ENCODE data around the gene FGF8. TPM values are rescaled to one million over a fixed set of nuclear protein-coding genes. Genes with fewer than 3 reads are reported as not detected.

FGF8 gene
- total and polyA plus RNA-seq, 9 of the 15 experiments (the other 6 are each of a cell fraction or from before 2014, with no cell fraction given): 0.13 to 0.82 (median 0.37) TPM; not detected in 5

GRCh38 chr10:101760510-101760909 lies 15.4 kb downstream of the FGF8 start (continued):
- no peak for TF ChIP-seq ZNF354B (CRISPR knock-in tag; IDR thresholded peaks at IDR 0.05)
- no peak for TF ChIP-seq FIP1L1 (IDR thresholded peaks at IDR 0.05; ENCODE audit: low read depth, low read length, poor library complexity, severe bottlenecking)
- TF ChIP-seq ZNF316 (IDR thresholded peaks at IDR 0.05): no peak
- no peak for TF ChIP-seq PTTG1 (tag; IDR thresholded peaks at IDR 0.05; ENCODE audit: low read depth)
- no peak for TF ChIP-seq RCOR1 (IDR thresholded peaks at IDR 0.05; ENCODE audit: borderline replicate concordance in 1 of 2, low read depth in 2 of 2, low read length in 2 of 2)

DNA sequence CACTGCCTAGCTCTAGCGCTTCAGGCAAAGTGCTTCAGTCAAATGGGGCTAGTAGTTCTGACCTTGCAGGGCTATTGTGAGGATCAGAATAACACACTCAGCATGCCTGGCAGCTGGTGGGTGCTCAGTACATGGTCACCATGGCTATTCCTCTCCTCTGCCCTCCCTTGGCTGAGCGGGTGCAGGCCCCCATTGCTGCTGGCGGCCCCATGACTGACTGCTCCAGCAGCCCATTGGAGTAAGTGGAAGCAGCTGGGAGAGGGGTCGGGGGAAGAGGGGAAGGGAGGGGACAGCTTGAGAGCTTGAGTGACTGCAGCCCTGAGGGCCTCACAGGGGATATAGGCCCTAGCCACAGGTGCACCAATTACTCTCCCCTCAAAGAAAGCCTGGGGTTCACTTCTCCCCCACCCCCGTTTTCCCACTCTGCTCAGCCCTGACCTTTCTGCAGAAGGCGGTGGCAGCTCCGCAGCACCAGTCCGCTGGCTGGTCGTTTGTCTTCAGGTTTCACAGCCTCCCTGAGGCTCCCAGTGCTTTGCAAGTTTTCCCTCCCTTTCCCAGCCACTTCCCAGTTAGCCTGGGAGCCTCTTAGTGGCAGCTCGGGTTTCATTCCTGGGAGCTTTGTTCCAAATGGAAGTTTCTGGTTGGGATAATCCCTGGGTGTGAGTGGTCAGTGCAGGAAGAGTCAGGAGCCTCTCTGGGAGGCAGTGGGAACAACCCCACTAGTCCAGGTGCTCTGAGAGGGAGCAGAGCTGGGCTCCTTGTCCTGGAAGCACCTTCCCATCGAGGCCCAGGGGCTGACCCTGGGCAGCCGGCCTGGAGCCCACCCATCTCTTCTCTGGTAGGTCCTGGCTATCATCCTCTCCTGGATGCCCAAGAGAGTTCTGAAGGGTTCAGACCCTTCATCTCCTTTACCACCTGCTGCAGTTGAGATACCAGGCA lies 16.3 kb downstream of the FGF8 start:
- Histone ChIP-seq H3K27me3 (ENCODE audit: control insufficient read depth in 2 of 2, insufficient read depth in 2 of 2, low read length in 2 of 2) (peaks cover 2 to 41% of the 10 kb centered on the region in 2 experiments; a peak in 2 of 5 replicates), H3K4me2 (ENCODE audit: insufficient read depth, low read length) (no peak overlapping the region), H3K4me3 (no peak overlapping the region), H3K36me3 (ENCODE audit: control insufficient read depth, insufficient read depth, low read length) (no peaks in the 10 kb centered on the region), H2AFZ (ENCODE audit: low read depth, low read length) (no peak overlapping the region), H3K9ac (ENCODE audit: insufficient read depth in 1 of 2, low read depth in 2 of 2, low read length in 2 of 2) (no peak overlapping the region; a peak in 1 of 4 replicates), H3K4me1 (replicated peaks in 1 of 2; ENCODE audit: control insufficient read depth in 2 of 2, insufficient read depth in 2 of 2, low read length in 2 of 2) (no peaks in the 10 kb centered on the region), H3K79me2 (ENCODE audit: control insufficient read depth, insufficient read depth, low read length) (no peaks in the 10 kb centered on the region), H4K20me1 (replicated peaks; ENCODE audit: control insufficient read depth, insufficient read depth, low read length) (no peaks in the 10 kb centered on the region), H3K9me3 (replicated peaks; ENCODE audit: control insufficient read depth, insufficient read depth, low read depth, low read length) (no peaks in the 10 kb centered on the region), H3K27ac (ENCODE audit: extremely low read depth, low read depth, low read length) (no peak overlapping the region), H3K9me1 (ENCODE audit: control insufficient read depth, insufficient read depth, low read length) (no peaks in the 10 kb centered on the region)
- POLR2A ChIA-PET: interaction anchor here (0.7 to 1.4 kb wide), 5 partner anchors 10 to 99 kb away, joined by 3 read pairs; no protein-coding TSS in a partner anchor
- intact Hi-C loops (cut with micrococcal nuclease): no loop called here
- FAIRE-seq (no peak), DNase-seq (ENCODE audit: extremely low read depth in 1 of 4, low spot score in 3 of 4) (no peak), ATAC-seq (no peak)
- WGBS (ENCODE audit: insufficient coverage, low coverage, missing lambda C conversion rate): 0% methylated on average over 3 of the region's 12 CpGs
- BruUV-seq (replicated peaks): no TSS peak
- CTCF ChIA-PET (ENCODE audit: low intra/inter-chr PET ratio): no interaction called here
- in situ Hi-C loops (cut with MboI): no loop called here
- no peak for TF ChIP-seq ZNF785 (CRISPR knock-in tag; IDR thresholded peaks at IDR 0.05)
- no peak for TF ChIP-seq CEBPG (CRISPR knock-in tag; IDR thresholded peaks at IDR 0.05)
- TF ChIP-seq CEBPG (tag; conservative IDR thresholded peaks at IDR 0.05 in 1 of 2, IDR thresholded peaks at IDR 0.05 in 1 of 2): no peak
- no peak for TF ChIP-seq HMG20B (CRISPR knock-in tag; IDR thresholded peaks at IDR 0.05)
- no peak for TF ChIP-seq ZKSCAN1 (IDR thresholded peaks at IDR 0.05; ENCODE audit: low read depth, low read length)
- TF ChIP-seq ZNF780A (CRISPR knock-in tag; IDR thresholded peaks at IDR 0.05): no peak
- TF ChIP-seq, protein P1, sequence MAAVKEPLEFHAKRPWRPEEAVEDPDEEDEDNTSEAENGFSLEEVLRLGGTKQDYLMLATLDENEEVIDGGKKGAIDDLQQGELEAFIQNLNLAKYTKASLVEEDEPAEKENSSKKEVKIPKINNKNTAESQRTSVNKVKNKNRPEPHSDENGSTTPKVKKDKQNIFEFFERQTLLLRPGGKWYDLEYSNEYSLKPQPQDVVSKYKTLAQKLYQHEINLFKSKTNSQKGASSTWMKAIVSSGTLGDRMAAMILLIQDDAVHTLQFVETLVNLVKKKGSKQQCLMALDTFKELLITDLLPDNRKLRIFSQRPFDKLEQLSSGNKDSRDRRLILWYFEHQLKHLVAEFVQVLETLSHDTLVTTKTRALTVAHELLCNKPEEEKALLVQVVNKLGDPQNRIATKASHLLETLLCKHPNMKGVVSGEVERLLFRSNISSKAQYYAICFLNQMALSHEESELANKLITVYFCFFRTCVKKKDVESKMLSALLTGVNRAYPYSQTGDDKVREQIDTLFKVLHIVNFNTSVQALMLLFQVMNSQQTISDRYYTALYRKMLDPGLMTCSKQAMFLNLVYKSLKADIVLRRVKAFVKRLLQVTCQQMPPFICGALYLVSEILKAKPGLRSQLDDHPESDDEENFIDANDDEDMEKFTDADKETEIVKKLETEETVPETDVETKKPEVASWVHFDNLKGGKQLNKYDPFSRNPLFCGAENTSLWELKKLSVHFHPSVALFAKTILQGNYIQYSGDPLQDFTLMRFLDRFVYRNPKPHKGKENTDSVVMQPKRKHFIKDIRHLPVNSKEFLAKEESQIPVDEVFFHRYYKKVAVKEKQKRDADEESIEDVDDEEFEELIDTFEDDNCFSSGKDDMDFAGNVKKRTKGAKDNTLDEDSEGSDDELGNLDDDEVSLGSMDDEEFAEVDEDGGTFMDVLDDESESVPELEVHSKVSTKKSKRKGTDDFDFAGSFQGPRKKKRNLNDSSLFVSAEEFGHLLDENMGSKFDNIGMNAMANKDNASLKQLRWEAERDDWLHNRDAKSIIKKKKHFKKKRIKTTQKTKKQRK (IDR thresholded peaks at IDR 0.05; ENCODE audit: borderline replicate concordance, low read depth, low read length): no peak
- TF ChIP-seq SMAD3 (CRISPR knock-in tag; conservative IDR thresholded peaks at IDR 0.05): no peak
- no peak for TF ChIP-seq RAD51 (IDR thresholded peaks at IDR 0.05; ENCODE audit: borderline replicate concordance, low read depth)
- TF ChIP-seq HMGXB4 (CRISPR knock-in tag; IDR thresholded peaks at IDR 0.05): no peak

All from K562 (cell line).